Hepatocyte (in vitro differentiated cells): Measurements from ENCODE around the gene TNFRSF4. TPM values are rescaled to one million over a fixed set of nuclear protein-coding genes. Genes with fewer than 3 reads are reported as not detected.
"Not testable (repeated sequence)": the region's sequence is repeated elsewhere in the genome, so short reads cannot be mapped to it uniquely, and the experiment has no call there.

Experiments used
- DNase-seq: peaks from one replicate; pipeline ENCODE4 v3.0.0-alpha.2; 2016; ENCODE audit warnings: low spot score
- H2AFZ ChIP-seq: fragments of 200-600 bp; sonication (generic); 2 replicates; pipeline ENCODE4 v1.6.0; 2016; ENCODE audit warnings: antibody characterized with exemption, mild to moderate bottlenecking
- H3K27ac ChIP-seq: fragments of 200-600 bp; sonication (generic); 2 replicates; pipeline ENCODE4 v1.5.1; 2016; ENCODE audit warnings: mild to moderate bottlenecking
- H3K27me3 ChIP-seq: fragments of 200-600 bp; sonication (generic); 2 replicates; pipeline ENCODE4 v1.6.1; 2016
- H3K36me3 ChIP-seq: fragments of 200-600 bp; sonication (generic); replicated peaks from 2 replicates; pipeline ENCODE4 v1.5.1; 2016; ENCODE audit warnings: low read depth; ENCODE audit not compliant: insufficient read depth
- H3K4me1 ChIP-seq: fragments of 200-600 bp; sonication (generic); 2 replicates; pipeline ENCODE4 v1.5.1; 2016; ENCODE audit warnings: mild to moderate bottlenecking, moderate library complexity; ENCODE audit not compliant: insufficient read depth
- H3K4me2 ChIP-seq: fragments of 200-600 bp; sonication (generic); 2 replicates; pipeline ENCODE4 v1.6.0; 2016
- H3K4me3 ChIP-seq: fragments of 200-600 bp; sonication (generic); 2 replicates; pipeline ENCODE4 v1.5.1; 2016; ENCODE audit warnings: mild to moderate bottlenecking
- H3K79me2 ChIP-seq: fragments of 200-600 bp; sonication (generic); 2 replicates; pipeline ENCODE4 v1.6.0; 2017; ENCODE audit warnings: mild to moderate bottlenecking
- H3K9me2 ChIP-seq: fragments of 200-600 bp; sonication (generic); replicated peaks from 2 replicates; pipeline ENCODE4 v1.6.0; 2017; ENCODE audit warnings: mild to moderate bottlenecking; ENCODE audit not compliant: insufficient read depth
- H3K9me3 ChIP-seq: fragments of 200-600 bp; sonication (generic); 2 replicates; pipeline ENCODE4 v1.5.1; 2016; ENCODE audit warnings: low read depth, mild to moderate bottlenecking
- H4K20me1 ChIP-seq: fragments of 200-600 bp; sonication (generic); 2 replicates; pipeline ENCODE4 v1.6.0; 2016; ENCODE audit warnings: mild to moderate bottlenecking; ENCODE audit not compliant: insufficient read depth, poor library complexity, severe bottlenecking
- CTCF ChIP-seq: fragments of 200-600 bp; sonication (generic); IDR thresholded peaks from 2 replicates; pipeline ENCODE4 v1.5.1; 2016; ENCODE audit warnings: antibody characterized with exemption, mild to moderate bottlenecking; ENCODE audit not compliant: poor library complexity
- EZH2 ChIP-seq: fragments of 200-600 bp; sonication (generic); IDR thresholded peaks from 2 replicates; pipeline ENCODE4 v1.6.1; 2016; ENCODE audit warnings: antibody characterized with exemption, mild to moderate bottlenecking, borderline replicate concordance
- EZH2phosphoT487 ChIP-seq: fragments of 200-600 bp; sonication (generic); IDR thresholded peaks from one replicate; pipeline ENCODE4 v1.6.1; 2018; ENCODE audit warnings: antibody characterized with exemption, mild to moderate bottlenecking, low read depth, moderate library complexity; ENCODE audit not compliant: unreplicated experiment, severe bottlenecking
- WGBS: methylation state at CpG from one replicate; pipeline ENCODE4 v1.1.6; 2016; ENCODE audit warnings: low lambda C conversion rate; ENCODE audit errors: missing lambda C conversion rate; 5-methylcytosine and 5-hydroxymethylcytosine counted together
- polyA plus RNA-seq: library from polyadenylated mRNA; unstranded; fragments of >200 nt; fragmentation: Nextera tagmentation; extraction: Ambion mirVana; gene quantifications from 2 replicates; pipeline ENCODE4 v1.2.1, GENCODE V29; 2016
- total RNA-seq: library from RNA; depleted of rRNA; stranded (reverse); fragments of >200 nt; gene quantifications from 2 replicates; pipeline ENCODE4 v1.2.3, GENCODE V29; 2014

Gene TNFRSF4
- total and polyA plus RNA-seq, 2 experiments from 2014 or later, result not detected

GRCh38 chr1:1176931-1177330 is 37.0 kb downstream of the TNFRSF4 start:
- no peak for DNase-seq
- Histone ChIP-seq H3K4me2 (no peak overlapping the region), H3K27me3 (no peaks in the 10 kb centered on the region)

GRCh38 chr1:1176063-1176761 is 37.7 kb downstream of the TNFRSF4 start:
- H3K9me3 ChIP-seq, H3K79me2 ChIP-seq, H3K4me2 ChIP-seq, H3K4me1 ChIP-seq, H4K20me1 ChIP-seq, H3K9me2 ChIP-seq, H2AFZ ChIP-seq, H3K27me3 ChIP-seq, H3K36me3 ChIP-seq, H3K27ac ChIP-seq, DNase-seq, H3K4me3 ChIP-seq: not testable (repeated sequence)
- 63% methylated on average over 19 of the region's 22 CpGs for WGBS

More at GRCh38 chr1:1176931-1177330, 37.0 kb downstream of the TNFRSF4 start:
- H2AFZ ChIP-seq, result no peak overlapping the region
- WGBS, result 92% methylated on average over 7 of the region's 7 CpGs
- H4K20me1 ChIP-seq, result no peaks in the 10 kb centered on the region
- no peaks in the 10 kb centered on the region for H3K4me1 ChIP-seq
- TF ChIP-seq EZH2phosphoT487, result no peak
- TF ChIP-seq CTCF, result no peak
- no peak for TF ChIP-seq EZH2
- H3K79me2 ChIP-seq, result no peaks in the 10 kb centered on the region
- no peak overlapping the region for H3K4me3 ChIP-seq
- H3K9me3 ChIP-seq, result no peaks in the 10 kb centered on the region
- no peak overlapping the region for H3K27ac ChIP-seq
- H3K36me3 ChIP-seq, result no peaks in the 10 kb centered on the region
- no peaks in the 10 kb centered on the region for H3K9me2 ChIP-seq

GRCh38 chr1:1175221-1176062 is 38.5 kb downstream of the TNFRSF4 start:
- no peaks in the 10 kb centered on the region for H3K9me2 ChIP-seq
- no peaks in the 10 kb centered on the region for H3K79me2 ChIP-seq
- 89% methylated on average over 28 of the region's 29 CpGs for WGBS
- H3K36me3 ChIP-seq, result no peaks in the 10 kb centered on the region
- no peak for DNase-seq
- no peaks in the 10 kb centered on the region for H3K9me3 ChIP-seq
- no peaks in the 10 kb centered on the region for H3K27me3 ChIP-seq
- no peak overlapping the region for H2AFZ ChIP-seq
- no peak overlapping the region for H3K4me3 ChIP-seq
- no peak overlapping the region for H3K4me2 ChIP-seq
- H4K20me1 ChIP-seq, result no peaks in the 10 kb centered on the region
- no peak overlapping the region for H3K27ac ChIP-seq
- H3K4me1 ChIP-seq, result no peaks in the 10 kb centered on the region
- TF ChIP-seq EZH2, result no peak
- no peak for TF ChIP-seq CTCF

GRCh38 chr1:1173793-1174415 is 40.0 kb downstream of the TNFRSF4 start, which contains the start of gene TTLL10:
TSS of gene TTLL10 (plus strand) at chr1:1173880. CDS start at chr1:1179216, 5,336 bp downstream.
- H3K27me3 ChIP-seq, result no peaks in the 10 kb centered on the region
- WGBS, result 59% methylated on average over 14 of the region's 35 CpGs

More at GRCh38 chr1:1173793-1174415, 40.0 kb downstream of the TNFRSF4 start, which contains the start of gene TTLL10:
- Histone ChIP-seq H3K79me2 (no peaks in the 10 kb centered on the region), H3K9me2 (no peaks in the 10 kb centered on the region), H3K4me2 (no peak within 1 kb of the TSS), H3K36me3 (no peaks in the 10 kb centered on the region), H3K4me1 (no peaks in the 10 kb centered on the region), H3K27ac (no peak within 1 kb of the TSS), H3K4me3 (no peak within 1 kb of the TSS), H3K9me3 (no peaks in the 10 kb centered on the region), H4K20me1 (peaks cover 5% of the 10 kb centered on the region), H2AFZ (no peak within 1 kb of the TSS)
- TF ChIP-seq EZH2phosphoT487 (no peak), EZH2 (no peak), CTCF (no peak)
- DNase-seq, result no peak
